Activated CD4-positive, alpha-beta memory T cell treated with anti-CD3 and anti-CD28 coated beads, Interleukin-2, amount 10 ng/mL, durations not matched to agents 7 days and 5 days (primary cell): Measurements from ENCODE around the gene ARFIP2. TPM values are rescaled to one million over a fixed set of nuclear protein-coding genes. Genes with fewer than 3 reads are reported as not detected.
A peak's percentile ranks its signal among the peaks of the same experiment; 100 is the strongest.

Source experiments
- CTCF ChIA-PET: fragments of 350-600 bp; sonication (Branson Sonifier 250); formaldehyde crosslinking; loops from one replicate; lab custom pipeline; 2021; ENCODE audit warnings: antibody characterized with exemption, inconsistent platforms; lab: Charles Lee
- POLR2A ChIA-PET: fragments of 350-600 bp; sonication (Branson Sonifier 250); formaldehyde crosslinking; loops from one replicate; lab custom pipeline; 2021; ENCODE audit warnings: antibody characterized with exemption; lab: Charles Lee
- DNase-seq: peaks from one replicate; pipeline ENCODE4 v3.0.0-alpha.2; 2020
- H3K27ac Mint-ChIP-seq: one replicate; pipeline ENCODE4 v1.8.0; 2021; ENCODE audit warnings: mild to moderate bottlenecking, mixed read lengths
- H3K27me3 Mint-ChIP-seq: one replicate; pipeline ENCODE4 v1.8.0; 2021; ENCODE audit warnings: mixed read lengths
- H3K36me3 Mint-ChIP-seq: one replicate; pipeline ENCODE4 v1.8.0; 2021; ENCODE audit warnings: low read depth, mixed read lengths
- H3K4me1 Mint-ChIP-seq: one replicate; pipeline ENCODE4 v1.8.0; 2021; ENCODE audit warnings: mixed read lengths
- H3K4me3 Mint-ChIP-seq: one replicate; pipeline ENCODE4 v1.8.0; 2021; ENCODE audit warnings: mild to moderate bottlenecking, mixed read lengths
- H3K9me3 Mint-ChIP-seq: one replicate; pipeline ENCODE4 v1.8.0; 2021; ENCODE audit warnings: mixed read lengths
- total RNA-seq, 2 experiments: library from RNA; stranded (reverse); gene quantifications; one replicate each; pipeline ENCODE4 v1.2.3, GENCODE V29; 2021

ARFIP2 gene
- total RNA-seq, 2 experiments from 2014 or later = 38.5 to 39.2 TPM

DNA sequence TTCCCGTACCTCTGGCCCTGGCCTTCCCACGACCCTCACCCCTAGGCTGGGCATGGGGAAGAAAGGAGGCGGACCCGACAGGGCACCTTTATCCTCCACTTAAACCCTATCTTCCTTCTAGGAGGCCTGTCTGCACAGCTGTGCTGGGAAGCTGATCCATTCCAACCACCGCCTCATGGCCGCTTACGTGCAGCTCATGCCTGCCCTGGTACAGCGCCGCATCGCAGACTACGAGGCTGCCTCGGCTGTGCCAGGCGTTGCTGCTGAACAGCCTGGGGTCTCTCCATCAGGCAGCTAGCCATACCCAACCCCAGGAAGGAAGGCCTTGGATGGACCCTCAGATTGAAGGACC lies 769 bp upstream of the ARFIP2 start:
- CTCF ChIA-PET = interaction anchor here (0.9 to 3.4 kb wide), 18 partner anchors 9 to 274 kb away, joined by 3 to 51 read pairs (median 4); partner anchors contain the start of genes MRPL17, TAF10 and TPP1
- POLR2A ChIA-PET = interaction anchor here (0.7 to 2.9 kb wide), 38 partner anchors 8 to 265 kb away, joined by 3 to 41 read pairs (median 5); partner anchors contain the start of genes APBB1, CAVIN3, HPX and ILK
- Mint-ChIP-seq H3K27ac (peak overlapping the region; percentile 97), H3K36me3 (peaks cover 37% of the 10 kb centered on the region), H3K4me3 (peak overlapping the region; percentile 97), H3K27me3 (no peaks in the 10 kb centered on the region), H3K4me1 (peaks cover 41% of the 10 kb centered on the region), H3K9me3 (no peaks in the 10 kb centered on the region)
- DNase-seq = no peak

DNA sequence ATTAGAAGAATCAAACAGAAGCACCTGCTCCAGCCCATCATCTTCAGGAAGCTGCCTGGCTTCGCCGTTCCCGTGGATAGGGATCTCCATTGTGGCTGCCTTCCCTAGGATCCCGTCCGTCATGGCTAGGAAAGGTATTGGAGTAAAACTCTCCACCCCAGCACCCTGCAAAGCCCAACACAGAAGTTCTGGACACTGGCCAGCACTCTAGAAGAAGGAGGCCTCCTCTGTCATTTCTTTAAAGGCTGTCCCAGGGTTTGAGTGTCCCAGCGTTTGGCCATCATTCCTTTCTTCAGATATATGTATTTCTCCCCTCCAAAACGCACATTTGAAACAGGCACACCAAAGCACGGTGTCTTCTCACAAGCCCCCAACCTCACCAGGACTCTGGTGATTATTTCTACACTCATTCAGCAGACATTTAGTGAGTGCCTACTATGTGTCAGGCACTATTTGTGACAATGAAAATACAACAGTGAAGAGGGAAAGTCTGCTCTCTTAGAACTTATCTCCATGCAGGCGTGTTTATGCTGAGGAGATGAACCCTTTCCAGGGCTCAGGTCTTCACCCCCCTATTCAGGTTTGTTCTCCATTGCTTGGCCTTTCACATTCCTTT lies 724 bp downstream of the ARFIP2 start:
- Mint-ChIP-seq H3K27ac (peak overlapping the region; percentile 97), H3K9me3 (no peaks in the 10 kb centered on the region), H3K36me3 (peaks cover 39% of the 10 kb centered on the region), H3K4me1 (peaks cover 41% of the 10 kb centered on the region), H3K27me3 (no peaks in the 10 kb centered on the region), H3K4me3 (peak overlapping the region; percentile 97)
- ChIA-PET POLR2A (interaction anchor here (0.6 to 2.9 kb wide), 2 partner anchors 78 to 123 kb away, joined by 3 to 19 read pairs; no protein-coding TSS in a partner anchor), CTCF (interaction anchor here (1.4 to 1.5 kb wide), 2 partner anchors 124 to 203 kb away, joined by 3 to 4 read pairs; partner anchors contain the start of gene MRPL17)
- no peak for DNase-seq

DNA sequence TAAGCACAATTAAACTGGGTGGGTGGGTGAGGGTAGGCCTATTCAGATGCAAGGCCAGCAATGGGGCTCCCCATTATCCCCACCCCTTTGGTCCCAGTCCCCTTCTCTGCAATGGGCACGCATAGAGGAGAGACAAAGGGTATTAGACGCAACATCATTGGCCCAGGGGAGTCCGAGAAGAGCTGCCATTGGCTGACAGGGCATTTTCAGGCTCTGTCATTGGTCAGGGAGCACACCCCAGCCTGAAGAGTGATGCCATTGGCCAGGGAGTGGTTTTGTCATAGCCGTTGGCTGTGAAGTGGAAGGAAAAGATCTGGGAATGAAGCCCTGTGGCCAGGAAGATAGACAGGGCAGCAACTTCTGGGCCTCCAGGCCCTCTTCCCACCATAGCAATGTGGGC lies 4.6 kb downstream of the ARFIP2 start:
- ChIA-PET CTCF (interaction anchor here (2.0 kb wide), 1 partner anchor 98 kb away, joined by 9 read pairs; no protein-coding TSS in a partner anchor), POLR2A (no interaction called here)
- H3K27me3 Mint-ChIP-seq = peaks cover 1% of the 10 kb centered on the region
- H3K9me3 Mint-ChIP-seq = no peaks in the 10 kb centered on the region
- peaks cover 43% of the 10 kb centered on the region for H3K4me1 Mint-ChIP-seq
- peaks cover 23% of the 10 kb centered on the region for H3K36me3 Mint-ChIP-seq
- DNase-seq = no peak
- H3K4me3 Mint-ChIP-seq = no peak overlapping the region
- no peak overlapping the region for H3K27ac Mint-ChIP-seq

DNA sequence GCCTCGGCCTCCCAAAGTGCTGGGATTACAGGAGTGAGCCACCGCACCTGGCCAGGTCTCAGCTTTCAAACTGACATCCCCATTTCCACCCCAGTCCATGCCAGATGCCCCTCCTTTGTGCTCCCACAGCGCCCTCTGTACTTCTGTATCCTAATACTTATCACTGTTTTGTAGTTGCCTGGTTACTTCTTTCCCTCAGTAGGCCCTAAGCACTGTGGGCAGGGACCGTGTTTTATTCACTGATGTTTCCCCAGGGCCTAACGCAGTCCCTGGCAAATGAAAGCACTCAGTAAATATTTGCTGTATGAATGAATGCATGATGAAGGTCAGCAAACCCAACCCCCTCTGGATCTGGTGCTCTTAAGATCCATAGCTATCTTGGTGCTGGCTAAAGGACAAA lies 5.2 kb downstream of the ARFIP2 start:
- Mint-ChIP-seq H3K27me3 (peaks cover 4% of the 10 kb centered on the region), H3K27ac (no peak overlapping the region), H3K9me3 (no peaks in the 10 kb centered on the region), H3K4me1 (peaks cover 41% of the 10 kb centered on the region), H3K36me3 (peaks cover 23% of the 10 kb centered on the region), H3K4me3 (no peak overlapping the region)
- DNase-seq = no peak
- ChIA-PET CTCF (interaction anchor here (1.0 to 4.2 kb wide), 3 partner anchors 97 to 262 kb away, joined by 8 to 26 read pairs (median 9); no protein-coding TSS in a partner anchor), POLR2A (interaction anchor here (1.3 to 1.7 kb wide), 2 partner anchors 9 to 97 kb away, joined by 3 to 5 read pairs; no protein-coding TSS in a partner anchor)

DNA sequence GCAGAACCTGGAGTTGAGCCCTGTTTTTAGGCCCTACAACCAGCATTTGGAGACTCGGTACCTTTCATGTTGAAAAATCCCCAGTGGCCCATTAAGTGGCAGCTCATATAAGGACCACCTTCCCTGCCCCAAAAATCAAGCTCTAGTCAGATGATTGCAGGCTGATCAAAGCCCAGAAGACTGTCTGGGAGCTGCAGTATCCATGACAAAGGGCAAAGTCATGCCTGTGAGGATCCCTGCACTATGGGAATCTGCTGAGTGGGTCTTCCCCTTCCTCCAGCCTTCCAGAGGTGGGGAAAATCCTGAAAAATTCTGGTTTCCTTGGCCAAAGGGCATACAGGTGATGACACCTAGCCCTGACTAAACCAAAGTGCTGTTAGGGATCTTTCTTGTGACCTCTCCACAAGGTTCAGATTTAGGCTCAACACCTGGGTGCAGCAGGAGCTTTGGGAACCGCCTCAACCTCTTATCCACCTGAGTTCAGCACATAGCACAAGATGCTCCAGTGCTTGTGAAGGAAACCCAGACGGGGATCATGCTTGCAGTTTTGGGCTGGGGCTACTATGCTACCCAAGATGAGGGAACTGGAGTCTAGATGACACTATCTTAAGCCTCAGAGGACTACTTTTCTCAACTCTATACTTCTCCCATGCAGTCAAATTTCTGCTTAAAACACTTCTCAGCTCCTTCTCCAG lies 6.2 kb downstream of the ARFIP2 start:
- CTCF ChIA-PET = interaction anchor here (0.8 to 4.2 kb wide), 3 partner anchors 14 to 263 kb away, joined by 3 to 26 read pairs (median 8); no protein-coding TSS in a partner anchor
- Mint-ChIP-seq H3K36me3 (peaks cover 23% of the 10 kb centered on the region), H3K4me1 (peaks cover 31% of the 10 kb centered on the region), H3K9me3 (no peaks in the 10 kb centered on the region), H3K27ac (no peak overlapping the region), H3K27me3 (peaks cover 4% of the 10 kb centered on the region), H3K4me3 (peak overlapping the region; percentile 74)
- DNase-seq = no peak
- POLR2A ChIA-PET = interaction anchor here (0.6 to 1.7 kb wide), 5 partner anchors 10 to 103 kb away, joined by 3 to 5 read pairs (median 3); no protein-coding TSS in a partner anchor

DNA sequence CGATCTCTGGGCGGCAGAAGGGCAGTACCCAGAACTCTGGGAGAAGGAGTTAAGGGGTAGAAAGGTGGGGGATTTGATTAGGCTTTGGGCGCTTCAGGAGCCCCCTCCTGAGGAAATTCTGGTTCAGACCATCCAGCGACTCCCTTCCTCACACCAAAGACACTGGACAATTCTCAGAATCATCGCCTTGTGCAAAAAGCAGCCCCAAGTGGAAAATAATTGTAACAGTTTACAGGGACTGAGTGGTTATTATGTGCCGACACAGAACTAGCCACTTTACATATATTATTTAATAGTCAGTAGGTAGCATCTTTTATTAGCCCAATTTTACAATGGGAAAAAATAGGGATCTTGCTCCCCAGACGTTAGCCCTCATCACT lies 6.7 kb downstream of the ARFIP2 start:
- H3K4me3 Mint-ChIP-seq = peak overlapping the region; percentile 74
- peaks cover 23% of the 10 kb centered on the region for H3K36me3 Mint-ChIP-seq
- H3K9me3 Mint-ChIP-seq = no peaks in the 10 kb centered on the region
- peaks cover 4% of the 10 kb centered on the region for H3K27me3 Mint-ChIP-seq
- H3K27ac Mint-ChIP-seq = no peak overlapping the region
- POLR2A ChIA-PET = interaction anchor here (0.9 to 2.1 kb wide), 5 partner anchors 11 to 96 kb away, joined by 3 to 11 read pairs (median 3); no protein-coding TSS in a partner anchor
- DNase-seq = no peak
- CTCF ChIA-PET = interaction anchor here (0.8 to 4.2 kb wide), 2 partner anchors 14 to 96 kb away, joined by 3 to 26 read pairs; no protein-coding TSS in a partner anchor
- peaks cover 26% of the 10 kb centered on the region for H3K4me1 Mint-ChIP-seq

DNA sequence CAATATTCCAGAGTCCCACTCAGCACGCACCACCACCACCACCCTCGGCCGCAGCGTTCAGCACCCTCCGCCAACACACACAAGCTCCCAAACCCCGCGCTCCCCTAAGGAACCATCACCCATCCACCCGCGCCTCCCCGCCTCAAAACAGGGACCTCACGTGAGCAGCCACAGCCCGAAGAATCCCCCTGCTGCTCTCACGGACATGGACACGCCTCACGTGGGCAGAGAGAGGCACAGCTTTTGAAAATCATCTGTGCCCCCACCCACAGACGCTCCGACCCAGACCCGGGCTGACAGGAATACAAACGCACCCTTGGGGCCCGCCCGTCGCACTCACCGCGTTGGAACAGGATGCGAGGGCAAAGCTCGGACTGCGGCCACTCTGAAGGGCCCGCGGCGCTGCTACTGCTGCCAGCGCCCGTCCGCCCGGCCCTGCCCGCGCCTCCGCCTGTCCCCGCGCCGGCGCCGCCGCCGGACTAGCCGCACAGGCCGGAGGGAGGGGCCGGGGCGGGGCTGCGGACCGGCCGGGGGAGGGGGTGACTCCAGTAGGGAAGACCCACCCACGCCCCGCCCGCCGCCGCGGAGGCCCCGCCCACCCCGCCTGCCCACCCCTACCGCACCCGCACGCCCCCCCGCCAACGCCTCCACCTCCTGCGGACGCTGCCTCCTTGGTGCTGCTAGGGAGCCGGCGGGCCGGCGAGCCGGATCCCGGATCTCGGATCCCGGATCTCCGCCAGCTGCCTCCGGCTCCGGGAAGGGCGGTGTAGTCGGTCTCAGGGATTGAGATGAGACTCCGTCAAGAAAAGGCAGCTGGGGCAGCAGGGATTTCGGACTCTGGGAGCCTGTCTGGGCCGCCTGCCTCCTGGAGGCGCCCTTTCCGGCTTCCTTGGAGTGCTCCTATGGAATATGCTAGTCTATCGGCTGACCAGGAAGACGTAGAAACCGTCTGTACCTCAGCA lies 7.4 kb downstream of the ARFIP2 start, which contains the start of gene TRIM3:
Gene TRIM3, minus strand, starts transcription at position 491 of the 962 bp plus-strand sequence. CDS start 8,246 bp downstream, outside the sequence.
- Mint-ChIP-seq H3K27ac (no peak within 1 kb of the TSS), H3K27me3 (peaks cover 4% of the 10 kb centered on the region), H3K4me3 (peak within 1 kb of the TSS; percentile 76), H3K9me3 (no peaks in the 10 kb centered on the region), H3K4me1 (peaks cover 20% of the 10 kb centered on the region), H3K36me3 (peaks cover 16% of the 10 kb centered on the region)
- ChIA-PET POLR2A (interaction anchor here (0.9 to 2.1 kb wide), 4 partner anchors 8 to 152 kb away, joined by 3 to 11 read pairs (median 6); partner anchors contain the start of genes ARFIP2, SMPD1 and TIMM10B), CTCF (interaction anchor here (1.0 to 4.2 kb wide), 5 partner anchors 8 to 111 kb away, joined by 3 to 26 read pairs (median 3); partner anchors contain the start of genes ARFIP2 and TIMM10B)
- peak; percentile 67 for DNase-seq

DNA sequence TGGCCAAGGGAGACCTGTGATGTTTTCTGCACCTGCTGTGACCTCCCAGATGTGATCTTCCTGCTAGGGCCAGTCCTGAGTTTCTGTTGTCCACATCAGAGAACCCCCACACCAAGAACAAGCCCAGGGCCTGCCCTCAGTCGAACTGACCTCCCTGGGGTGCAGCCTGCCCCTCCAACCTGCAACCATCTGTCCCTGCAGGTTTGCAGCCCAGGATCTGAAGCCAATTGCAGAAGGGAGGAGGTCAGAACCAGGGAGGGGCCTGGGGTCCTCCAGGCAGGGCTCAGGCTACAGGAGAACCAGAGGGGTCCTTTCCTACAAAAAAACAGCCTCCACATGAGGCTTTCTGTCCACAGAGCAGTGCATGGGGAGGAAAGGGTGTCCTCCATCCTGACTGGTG lies 8.2 kb downstream of the ARFIP2 start:
- peaks cover 20% of the 10 kb centered on the region for H3K4me1 Mint-ChIP-seq
- no peak for DNase-seq
- peaks cover 11% of the 10 kb centered on the region for H3K36me3 Mint-ChIP-seq
- peak overlapping the region; percentile 76 for H3K4me3 Mint-ChIP-seq
- ChIA-PET POLR2A (interaction anchor here (0.9 to 2.1 kb wide), 4 partner anchors 9 to 151 kb away, joined by 3 to 11 read pairs (median 6); partner anchors contain the start of genes ARFIP2, SMPD1 and TIMM10B), CTCF (interaction anchor here (1.0 to 4.2 kb wide), 5 partner anchors 9 to 110 kb away, joined by 3 to 26 read pairs (median 3); partner anchors contain the start of genes ARFIP2 and TIMM10B)
- H3K27me3 Mint-ChIP-seq = peaks cover 4% of the 10 kb centered on the region
- H3K27ac Mint-ChIP-seq = no peak overlapping the region
- no peaks in the 10 kb centered on the region for H3K9me3 Mint-ChIP-seq

DNA sequence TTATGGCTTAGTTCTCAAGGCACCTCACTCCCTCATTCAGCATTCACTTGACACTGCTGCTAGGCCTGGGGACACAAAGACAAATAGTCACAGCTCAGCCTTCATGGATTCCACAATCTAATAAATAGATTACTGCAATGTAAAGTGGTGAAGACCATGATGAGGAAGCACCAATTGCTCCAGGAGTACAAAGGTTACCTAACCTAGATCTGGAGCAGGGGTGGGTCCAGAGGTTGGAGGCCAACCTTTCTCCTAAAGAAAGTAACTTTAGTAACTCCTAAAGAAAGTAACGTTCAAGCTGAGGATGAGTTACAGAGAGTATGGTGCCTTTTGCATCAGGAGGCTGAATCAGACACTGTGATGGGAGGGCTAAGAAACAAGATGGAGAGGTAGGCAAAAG lies 11.5 kb downstream of the ARFIP2 start:
- ChIA-PET CTCF (interaction anchor here (1.1 kb wide), 1 partner anchor 91 kb away, joined by 3 read pairs; no protein-coding TSS in a partner anchor), POLR2A (no interaction called here)
- Mint-ChIP-seq H3K27me3 (peaks cover 4% of the 10 kb centered on the region), H3K27ac (no peak overlapping the region), H3K9me3 (no peaks in the 10 kb centered on the region), H3K4me1 (peaks cover 20% of the 10 kb centered on the region), H3K4me3 (no peak overlapping the region), H3K36me3 (no peaks in the 10 kb centered on the region)
- DNase-seq = no peak

DNA sequence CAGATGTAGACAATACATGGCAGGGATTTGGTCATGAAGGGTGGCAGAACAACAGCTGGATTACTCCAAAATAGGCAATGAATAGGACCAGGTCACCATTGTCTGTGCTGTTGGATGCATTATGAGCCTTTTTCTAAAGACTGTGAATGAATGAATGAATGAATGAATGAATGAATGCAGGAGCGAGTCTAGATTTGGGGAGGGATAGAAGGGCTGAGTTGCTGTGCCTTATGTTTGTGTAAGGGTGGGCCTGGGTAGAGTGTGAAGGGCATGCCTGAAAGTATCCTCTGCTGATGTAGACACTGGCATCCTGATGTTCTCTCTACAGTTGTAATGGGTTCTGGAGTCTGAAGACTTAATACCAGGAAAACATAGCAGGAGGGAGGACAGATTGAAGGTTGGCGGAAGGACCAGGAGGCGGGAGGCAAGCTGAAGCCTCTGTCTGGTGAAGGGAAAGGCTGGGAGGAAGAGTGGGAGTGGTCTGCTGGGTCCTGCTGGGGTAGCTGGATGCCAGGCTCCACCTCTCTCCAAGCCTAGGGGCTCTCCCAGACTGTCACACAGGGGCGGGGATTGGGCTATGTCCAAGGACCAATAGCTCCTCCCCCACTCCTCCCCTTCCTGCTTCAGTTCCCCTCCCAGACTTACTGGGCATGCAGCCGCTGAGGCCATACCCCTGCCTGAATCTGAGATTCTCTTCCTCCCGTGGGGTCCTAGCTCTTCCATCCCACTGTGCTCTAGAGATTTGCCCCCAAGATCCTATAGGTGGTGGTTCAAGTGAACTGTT lies 12.2 kb downstream of the ARFIP2 start:
- Mint-ChIP-seq H3K27ac (no peak overlapping the region), H3K27me3 (peaks cover 4% of the 10 kb centered on the region), H3K4me1 (peaks cover 15% of the 10 kb centered on the region), H3K4me3 (no peak overlapping the region), H3K36me3 (no peaks in the 10 kb centered on the region), H3K9me3 (no peaks in the 10 kb centered on the region)
- no peak for DNase-seq
- POLR2A ChIA-PET = interaction anchor here (1.1 kb wide), 1 partner anchor 13 kb away, joined by 3 read pairs; the partner anchor contains the start of genes ARFIP2 and TIMM10B
- CTCF ChIA-PET = interaction anchor here (0.5 to 1.3 kb wide), 2 partner anchors 90 to 219 kb away, joined by 3 to 5 read pairs; no protein-coding TSS in a partner anchor

DNA sequence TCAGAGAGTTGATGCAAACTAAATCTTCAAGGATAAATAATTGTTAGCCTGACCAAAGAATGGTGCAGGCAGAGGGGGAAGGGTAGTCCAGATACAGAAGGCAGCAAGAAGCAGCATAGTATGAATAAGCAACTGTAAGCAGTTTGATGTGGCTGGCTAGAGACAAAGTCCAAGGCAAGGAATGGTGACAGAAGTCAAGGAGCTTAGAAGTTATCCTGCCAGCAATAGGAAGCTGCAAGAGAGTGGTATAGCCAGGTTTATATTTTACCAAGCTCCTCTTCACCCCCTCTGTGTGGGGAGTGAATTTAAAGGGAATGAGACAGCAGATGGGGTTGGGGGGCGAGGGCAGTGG lies 22.1 kb downstream of the ARFIP2 start:
- ChIA-PET CTCF (interaction anchor here (2.0 kb wide), 1 partner anchor 15 kb away, joined by 10 read pairs; no protein-coding TSS in a partner anchor), POLR2A (interaction anchor here (0.8 kb wide), 1 partner anchor 16 kb away, joined by 3 read pairs; no protein-coding TSS in a partner anchor)
- H3K27ac Mint-ChIP-seq = no peak overlapping the region
- H3K4me3 Mint-ChIP-seq = no peak overlapping the region
- H3K9me3 Mint-ChIP-seq = no peaks in the 10 kb centered on the region
- H3K27me3 Mint-ChIP-seq = no peaks in the 10 kb centered on the region
- H3K4me1 Mint-ChIP-seq = no peaks in the 10 kb centered on the region
- no peak for DNase-seq
- H3K36me3 Mint-ChIP-seq = no peaks in the 10 kb centered on the region
